ENCODE results near the gene UCN3. TPM values are rescaled to one million over a fixed set of nuclear protein-coding genes. Genes with fewer than 3 reads are reported as not detected.

The UCN3 gene
- total RNA-seq, 4 donors from 2014 or later: not detected

GRCh38 chr10:5323446-5323845 is 41.3 kb upstream of the UCN3 start:
- H3K27ac ChIP-seq: no peak overlapping the region
- no peaks in the 10 kb centered on the region for H3K4me1 ChIP-seq
- no peaks in the 10 kb centered on the region for H3K36me3 ChIP-seq
- DNase-seq: no peak
- TF ChIP-seq CTCF (IDR thresholded peaks at IDR 0.05): no peak
- no peak for TF ChIP-seq POLR2A (IDR thresholded peaks at IDR 0.05)
- no peaks in the 10 kb centered on the region for H3K9me3 ChIP-seq
- intact Hi-C loops (cut with DNase I; ENCODE audit: low total_unique reads): no loop called here
- H3K27me3 ChIP-seq: no peaks in the 10 kb centered on the region
- no peak overlapping the region for H3K4me3 ChIP-seq

GRCh38 chr10:5325076-5325475 is 39.7 kb upstream of the UCN3 start:
- Histone ChIP-seq H3K27ac (no peak overlapping the region), H3K4me1 (no peaks in the 10 kb centered on the region), H3K27me3 (no peaks in the 10 kb centered on the region), H3K4me3 (no peak overlapping the region), H3K9me3 (no peaks in the 10 kb centered on the region), H3K36me3 (no peaks in the 10 kb centered on the region)
- intact Hi-C loops (cut with DNase I; ENCODE audit: low total_unique reads): no loop called here
- no peak for DNase-seq
- TF ChIP-seq POLR2A (IDR thresholded peaks at IDR 0.05): no peak

DNA sequence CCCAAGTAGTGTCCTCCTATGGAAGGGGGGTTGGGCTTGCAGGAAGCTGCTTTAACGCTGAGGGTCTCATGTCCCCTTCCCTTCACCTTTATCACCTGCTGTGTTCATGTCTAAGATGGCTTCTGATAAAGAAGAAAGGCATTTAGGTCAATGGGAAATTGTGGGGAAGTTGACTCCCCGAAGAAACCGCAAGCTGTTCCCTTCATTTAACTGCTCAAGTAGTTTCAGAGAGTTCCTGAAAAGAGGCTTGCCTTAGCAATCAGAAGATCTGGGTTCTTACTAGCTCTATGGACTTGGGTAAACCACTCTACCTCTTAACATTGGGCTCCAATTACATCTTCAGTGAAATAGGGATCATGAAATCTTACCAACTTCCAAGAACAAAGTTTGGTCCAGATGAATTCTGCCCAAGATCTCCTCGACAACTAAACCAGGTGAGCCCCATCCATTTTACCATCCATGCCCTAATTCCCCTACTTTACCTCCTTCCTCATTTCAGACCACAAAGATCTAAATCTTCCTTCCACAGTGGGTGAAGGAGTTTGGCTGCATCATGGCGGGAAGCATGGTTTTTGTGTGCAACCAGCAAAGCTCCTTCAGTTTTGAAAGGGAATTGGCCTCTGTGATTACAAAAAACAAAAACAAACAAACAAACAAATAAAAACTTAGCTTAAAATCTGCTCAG is 30.4 kb upstream of the UCN3 start:
- TF ChIP-seq POLR2A (IDR thresholded peaks at IDR 0.05) (no peak), CTCF (IDR thresholded peaks at IDR 0.05) (no peak)
- no peak for DNase-seq
- Histone ChIP-seq H3K36me3 (no peaks in the 10 kb centered on the region), H3K4me3 (no peak overlapping the region), H3K9me3 (no peaks in the 10 kb centered on the region), H3K27ac (no peak overlapping the region), H3K27me3 (no peaks in the 10 kb centered on the region), H3K4me1 (no peaks in the 10 kb centered on the region)
- intact Hi-C loops (cut with DNase I; ENCODE audit: low total_unique reads): no loop called here

GRCh38 chr10:5338010-5338409 is 26.8 kb upstream of the UCN3 start:
- no peak for TF ChIP-seq POLR2A (IDR thresholded peaks at IDR 0.05)
- no peak for DNase-seq
- intact Hi-C loops (cut with DNase I; ENCODE audit: low total_unique reads): no loop called here
- H3K4me1 ChIP-seq: no peaks in the 10 kb centered on the region
- H3K36me3 ChIP-seq: no peaks in the 10 kb centered on the region
- H3K9me3 ChIP-seq: no peaks in the 10 kb centered on the region
- no peak overlapping the region for H3K27ac ChIP-seq
- no peaks in the 10 kb centered on the region for H3K27me3 ChIP-seq
- H3K4me3 ChIP-seq: no peak overlapping the region

DNA sequence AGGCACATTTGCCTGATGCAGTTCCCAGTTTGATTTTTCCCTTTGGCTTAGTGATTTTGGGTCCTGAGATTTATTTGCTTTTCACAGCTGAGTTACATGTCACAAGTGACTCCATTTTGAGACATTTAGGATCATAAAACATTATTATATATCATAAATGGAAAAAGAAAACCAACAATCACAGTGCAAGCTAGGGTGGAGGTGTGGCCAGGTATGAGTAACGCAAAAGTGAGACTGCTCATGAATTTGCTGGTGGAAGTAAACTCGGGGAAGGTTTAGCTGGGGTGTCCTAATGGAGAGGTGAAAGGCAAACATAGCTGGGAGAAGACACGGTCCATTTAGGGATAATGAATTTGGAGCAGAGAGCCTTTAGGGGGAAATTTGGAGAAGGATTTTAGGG is 21.7 kb upstream of the UCN3 start:
- H3K4me1 ChIP-seq: no peaks in the 10 kb centered on the region
- DNase-seq: no peak
- TF ChIP-seq CTCF (IDR thresholded peaks at IDR 0.05) (no peak), POLR2A (IDR thresholded peaks at IDR 0.05) (no peak)
- H3K27ac ChIP-seq: no peak overlapping the region
- no peaks in the 10 kb centered on the region for H3K36me3 ChIP-seq
- H3K27me3 ChIP-seq: no peaks in the 10 kb centered on the region
- intact Hi-C loops (cut with DNase I; ENCODE audit: low total_unique reads): no loop called here
- no peak overlapping the region for H3K4me3 ChIP-seq
- H3K9me3 ChIP-seq: no peaks in the 10 kb centered on the region

- H3K36me3 ChIP-seq: no peaks in the 10 kb centered on the region
- no peak overlapping the region for H3K27ac ChIP-seq
- H3K4me1 ChIP-seq: no peaks in the 10 kb centered on the region
- TF ChIP-seq CTCF (IDR thresholded peaks at IDR 0.05) (no peak), POLR2A (IDR thresholded peaks at IDR 0.05) (no peak)
- H3K4me3 ChIP-seq: no peak overlapping the region
- intact Hi-C loops (cut with DNase I; ENCODE audit: low total_unique reads): no loop called here
- no peak for DNase-seq
- no peaks in the 10 kb centered on the region for H3K9me3 ChIP-seq
- no peaks in the 10 kb centered on the region for H3K27me3 ChIP-seq
Observed at GRCh38 chr10:5343561-5343960, 21.2 kb upstream of the UCN3 start.

All from uterus (tissue), 4 donors.